ENCODE measurements around the gene ZDHHC4.
"Not testable (repeated sequence)": the region's sequence is repeated elsewhere in the genome, so short reads cannot be mapped to it uniquely, and the experiment has no call there.

ZDHHC4 gene

GRCh38 chr7:6567886-6568285 lies 9.4 kb upstream of the ZDHHC4 start:
- Histone ChIP-seq H3K4me1 (ENCODE audit: control insufficient read depth, insufficient read depth, low read length) (no peaks in the 10 kb centered on the region), H3K9ac (ENCODE audit: low read depth, low read length) (no peak overlapping the region)

GRCh38 chr7:6571160-6571779 lies 6.0 kb upstream of the ZDHHC4 start:
- Histone ChIP-seq H3K4me3 (ENCODE audit: low read depth, low read length) (no peak overlapping the region), H3K9ac (ENCODE audit: low read depth, low read length) (no peak overlapping the region), H3K36me3 (ENCODE audit: control insufficient read depth, insufficient read depth, low read length) (no peaks in the 10 kb centered on the region), H3K4me1 (ENCODE audit: control insufficient read depth, insufficient read depth, low read length) (peaks cover 1% of the 10 kb centered on the region), H3K27me3 (ENCODE audit: control insufficient read depth, insufficient read depth, low read length) (no peaks in the 10 kb centered on the region), H3K9me3 (ENCODE audit: control insufficient read depth, insufficient read depth, low read length) (no peaks in the 10 kb centered on the region)

More at GRCh38 chr7:6567886-6568285, 9.4 kb upstream of the ZDHHC4 start:
- H3K4me3 ChIP-seq (ENCODE audit: low read depth, low read length): no peak overlapping the region
- H3K36me3 ChIP-seq (ENCODE audit: control insufficient read depth, insufficient read depth, low read length): no peaks in the 10 kb centered on the region
- H3K27me3 ChIP-seq (ENCODE audit: control insufficient read depth, insufficient read depth, low read length): no peaks in the 10 kb centered on the region
- H3K9me3 ChIP-seq (ENCODE audit: control insufficient read depth, insufficient read depth, low read length): no peaks in the 10 kb centered on the region

GRCh38 chr7:6575281-6576023 lies 1.8 kb upstream of the ZDHHC4 start:
- Histone ChIP-seq H3K36me3 (ENCODE audit: control insufficient read depth, insufficient read depth, low read length) (peaks cover 2% of the 10 kb centered on the region), H3K9ac (ENCODE audit: low read depth, low read length) (no peak overlapping the region), H3K9me3 (ENCODE audit: control insufficient read depth, insufficient read depth, low read length) (no peaks in the 10 kb centered on the region), H3K4me1 (ENCODE audit: control insufficient read depth, insufficient read depth, low read length) (peaks cover 3% of the 10 kb centered on the region), H3K27me3 (ENCODE audit: control insufficient read depth, insufficient read depth, low read length) (no peaks in the 10 kb centered on the region), H3K4me3 (ENCODE audit: low read depth, low read length) (no peak overlapping the region)

- Histone ChIP-seq H3K36me3 (ENCODE audit: control insufficient read depth, insufficient read depth, low read length) (peaks cover 10% of the 10 kb centered on the region), H3K9ac (ENCODE audit: low read depth, low read length) (no peak overlapping the region), H3K4me3 (ENCODE audit: low read depth, low read length) (no peak overlapping the region), H3K9me3 (ENCODE audit: control insufficient read depth, insufficient read depth, low read length) (no peaks in the 10 kb centered on the region), H3K4me1 (ENCODE audit: control insufficient read depth, insufficient read depth, low read length) (peaks cover 3% of the 10 kb centered on the region), H3K27me3 (ENCODE audit: control insufficient read depth, insufficient read depth, low read length) (no peaks in the 10 kb centered on the region)
Measured at GRCh38 chr7:6576024-6576866, 1.0 kb upstream of the ZDHHC4 start.

GRCh38 chr7:6576867-6577368 lies 336 bp upstream of the ZDHHC4 start:
- not testable (repeated sequence) for H3K4me1 ChIP-seq (ENCODE audit: control insufficient read depth, insufficient read depth, low read length); H3K9me3 ChIP-seq (ENCODE audit: control insufficient read depth, insufficient read depth, low read length); H3K27me3 ChIP-seq (ENCODE audit: control insufficient read depth, insufficient read depth, low read length); H3K9ac ChIP-seq (ENCODE audit: low read depth, low read length)
- peaks cover 11% of the 10 kb centered on the region for H3K36me3 ChIP-seq (ENCODE audit: control insufficient read depth, insufficient read depth, low read length)
- H3K4me3 ChIP-seq (ENCODE audit: low read depth, low read length): peak overlapping the region; percentile 66

- H3K9ac ChIP-seq (ENCODE audit: low read depth, low read length): no peak overlapping the region
- H3K4me1 ChIP-seq (ENCODE audit: control insufficient read depth, insufficient read depth, low read length): peaks cover 3% of the 10 kb centered on the region
- peak overlapping the region; percentile 66 for H3K4me3 ChIP-seq (ENCODE audit: low read depth, low read length)
- no peaks in the 10 kb centered on the region for H3K9me3 ChIP-seq (ENCODE audit: control insufficient read depth, insufficient read depth, low read length)
- H3K36me3 ChIP-seq (ENCODE audit: control insufficient read depth, insufficient read depth, low read length): peaks cover 16% of the 10 kb centered on the region
- no peaks in the 10 kb centered on the region for H3K27me3 ChIP-seq (ENCODE audit: control insufficient read depth, insufficient read depth, low read length)
Measured at GRCh38 chr7:6578114-6579084, 1.1 kb downstream of the ZDHHC4 start.

GRCh38 chr7:6579446-6579845 lies 2.2 kb downstream of the ZDHHC4 start:
- Histone ChIP-seq H3K9ac (ENCODE audit: low read depth, low read length) (no peak overlapping the region), H3K4me3 (ENCODE audit: low read depth, low read length) (no peak overlapping the region), H3K9me3 (ENCODE audit: control insufficient read depth, insufficient read depth, low read length) (no peaks in the 10 kb centered on the region), H3K27me3 (ENCODE audit: control insufficient read depth, insufficient read depth, low read length) (no peaks in the 10 kb centered on the region), H3K36me3 (ENCODE audit: control insufficient read depth, insufficient read depth, low read length) (peaks cover 17% of the 10 kb centered on the region), H3K4me1 (ENCODE audit: control insufficient read depth, insufficient read depth, low read length) (peaks cover 3% of the 10 kb centered on the region)

- not testable (repeated sequence) for H3K4me1 ChIP-seq (ENCODE audit: control insufficient read depth, insufficient read depth, low read length); H3K9ac ChIP-seq (ENCODE audit: low read depth, low read length)
Measured at GRCh38 chr7:6585746-6586432, 8.6 kb downstream of the ZDHHC4 start.

GRCh38 chr7:6588566-6588965 lies 11.3 kb downstream of the ZDHHC4 start:
- Histone ChIP-seq H3K4me1 (ENCODE audit: control insufficient read depth, insufficient read depth, low read length) (no peaks in the 10 kb centered on the region), H3K36me3 (ENCODE audit: control insufficient read depth, insufficient read depth, low read length) (peaks cover 23% of the 10 kb centered on the region), H3K9me3 (ENCODE audit: control insufficient read depth, insufficient read depth, low read length) (no peaks in the 10 kb centered on the region), H3K27me3 (ENCODE audit: control insufficient read depth, insufficient read depth, low read length) (no peaks in the 10 kb centered on the region), H3K9ac (ENCODE audit: low read depth, low read length) (no peak overlapping the region), H3K4me3 (ENCODE audit: low read depth, low read length) (no peak overlapping the region)

More at GRCh38 chr7:6585746-6586432, 8.6 kb downstream of the ZDHHC4 start:
- not testable (repeated sequence) for H3K9me3 ChIP-seq (ENCODE audit: control insufficient read depth, insufficient read depth, low read length); H3K27me3 ChIP-seq (ENCODE audit: control insufficient read depth, insufficient read depth, low read length); H3K4me3 ChIP-seq (ENCODE audit: low read depth, low read length)
- H3K36me3 ChIP-seq (ENCODE audit: control insufficient read depth, insufficient read depth, low read length): peaks cover 33% of the 10 kb centered on the region

GRCh38 chr7:6589151-6589828 lies 12.0 kb downstream of the ZDHHC4 start:
- peaks cover 26% of the 10 kb centered on the region for H3K36me3 ChIP-seq (ENCODE audit: control insufficient read depth, insufficient read depth, low read length)
- no peaks in the 10 kb centered on the region for H3K27me3 ChIP-seq (ENCODE audit: control insufficient read depth, insufficient read depth, low read length)
- H3K9ac ChIP-seq (ENCODE audit: low read depth, low read length): peak overlapping the region; percentile 60
- peak overlapping the region; percentile 43 for H3K4me3 ChIP-seq (ENCODE audit: low read depth, low read length)
- H3K9me3 ChIP-seq (ENCODE audit: control insufficient read depth, insufficient read depth, low read length): no peaks in the 10 kb centered on the region
- H3K4me1 ChIP-seq (ENCODE audit: control insufficient read depth, insufficient read depth, low read length): no peaks in the 10 kb centered on the region

Measured in iPS-15b (cell line).